Stimulated activated effector memory CD8-positive, alpha-beta T cell treated with anti-CD3 and anti-CD28 coated beads, Interleukin-12 subunit alpha, Interleukin-12 subunit beta, amount 100 ng/mL, for 72 hours (primary cell): ENCODE results near the gene CKAP5.

ENCODE experiments used
- ATAC-seq: fragments of 150-1000 bp; cut with Tn5 transposase; 2 replicates; pipeline ENCODE4 v1.10.0; 2021
- DNase-seq, 2 donors: peaks; one replicate each; pipeline ENCODE4 v3.0.0; 2021 to 2022; ENCODE audit warnings: low spot score in 2 of 2
- H3K27ac Mint-ChIP-seq: one replicate; pipeline ENCODE4 v1.8.0; 2022; ENCODE audit warnings: mild to moderate bottlenecking, mixed read lengths
- H3K36me3 Mint-ChIP-seq: one replicate; pipeline ENCODE4 v1.8.0; 2022; ENCODE audit warnings: mild to moderate bottlenecking, mixed read lengths
- H3K4me1 Mint-ChIP-seq: one replicate; pipeline ENCODE4 v1.8.0; 2022; ENCODE audit warnings: mixed read lengths
- H3K4me3 Mint-ChIP-seq: one replicate; pipeline ENCODE4 v1.8.0; 2022; ENCODE audit warnings: mild to moderate bottlenecking, mixed read lengths
- H3K9me3 Mint-ChIP-seq: one replicate; pipeline ENCODE4 v1.8.0; 2022; ENCODE audit warnings: mixed read lengths

Gene CKAP5

DNA sequence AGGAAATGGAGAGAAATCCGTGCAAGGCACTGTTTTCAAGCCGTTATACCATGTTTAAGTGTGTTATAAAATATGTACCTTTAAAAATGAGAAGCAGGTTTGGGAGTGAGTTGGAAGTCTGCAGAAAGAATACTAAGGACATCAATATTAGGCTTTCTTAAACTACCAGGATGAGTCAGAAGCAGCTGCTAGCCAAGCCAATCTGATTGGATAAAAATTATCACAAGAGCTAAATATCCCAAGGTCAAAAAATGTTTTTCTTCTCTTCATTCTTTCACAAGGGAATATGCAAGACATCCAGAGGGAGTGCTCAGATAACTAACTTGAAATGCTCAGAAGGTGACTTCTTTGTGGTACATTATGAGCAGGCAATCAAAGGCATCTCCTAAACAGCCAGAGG, 19.3 kb upstream of the CKAP5 start:
- Mint-ChIP-seq H3K4me1 (no peaks in the 10 kb centered on the region), H3K27ac (no peak overlapping the region), H3K9me3 (no peaks in the 10 kb centered on the region), H3K4me3 (no peak overlapping the region), H3K36me3 (no peaks in the 10 kb centered on the region)
- ATAC-seq (no peak), DNase-seq (no peak)

DNA sequence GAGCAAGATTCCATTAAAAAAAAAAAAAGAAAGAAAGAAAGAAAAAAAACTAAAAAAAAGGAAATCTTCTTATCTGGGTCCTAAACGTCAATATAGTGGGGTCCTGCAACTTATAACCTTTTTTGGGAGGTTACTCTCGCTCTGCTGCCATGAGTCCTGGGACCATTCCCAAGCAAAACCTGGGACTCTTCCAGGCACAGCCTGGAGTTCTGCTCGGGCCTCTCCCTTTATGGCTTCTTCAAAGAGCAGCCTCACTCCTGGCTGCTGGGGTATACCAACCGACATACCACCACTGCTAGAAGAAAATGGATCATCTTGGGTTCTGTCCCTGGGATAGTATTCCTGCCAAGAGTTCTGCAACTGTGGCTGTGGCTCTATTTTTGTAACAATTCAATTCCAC, 14.1 kb upstream of the CKAP5 start:
- H3K4me1 Mint-ChIP-seq, result no peaks in the 10 kb centered on the region
- no peak overlapping the region for H3K4me3 Mint-ChIP-seq
- no peak overlapping the region for H3K27ac Mint-ChIP-seq
- H3K9me3 Mint-ChIP-seq, result no peaks in the 10 kb centered on the region
- DNase-seq (no peak), ATAC-seq (no peak)
- H3K36me3 Mint-ChIP-seq, result no peaks in the 10 kb centered on the region

DNA sequence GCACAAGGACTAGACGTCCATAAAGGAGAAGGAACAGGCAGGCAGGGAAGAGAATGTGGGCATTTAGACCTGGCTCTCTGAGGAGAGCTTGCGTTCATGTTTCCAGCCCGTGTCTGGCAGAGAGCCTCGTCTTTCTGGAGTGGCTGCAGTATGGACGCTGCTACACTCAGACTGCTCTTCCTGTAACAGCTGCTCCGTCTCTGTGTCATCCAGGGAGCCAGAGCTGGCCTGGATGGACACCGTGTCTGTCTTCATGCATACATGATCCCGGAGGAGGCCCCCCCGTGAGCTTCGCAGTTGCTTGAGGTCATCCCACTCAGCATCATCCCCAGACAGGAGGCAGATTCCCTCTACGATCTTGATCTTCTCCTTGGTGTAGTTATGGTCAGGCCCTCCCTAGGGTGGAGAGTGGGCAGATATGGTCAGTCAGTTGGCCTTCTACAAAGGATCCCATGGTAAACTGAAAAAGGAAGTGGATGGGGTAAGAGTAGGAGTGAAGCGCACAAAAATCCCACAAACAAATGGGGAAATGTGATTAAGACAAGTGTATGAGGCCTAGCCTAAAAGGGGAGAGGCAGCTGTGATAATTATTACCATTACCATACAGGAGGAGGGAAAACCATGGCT, 13.0 kb upstream of the CKAP5 start:
- no peak for ATAC-seq

DNA sequence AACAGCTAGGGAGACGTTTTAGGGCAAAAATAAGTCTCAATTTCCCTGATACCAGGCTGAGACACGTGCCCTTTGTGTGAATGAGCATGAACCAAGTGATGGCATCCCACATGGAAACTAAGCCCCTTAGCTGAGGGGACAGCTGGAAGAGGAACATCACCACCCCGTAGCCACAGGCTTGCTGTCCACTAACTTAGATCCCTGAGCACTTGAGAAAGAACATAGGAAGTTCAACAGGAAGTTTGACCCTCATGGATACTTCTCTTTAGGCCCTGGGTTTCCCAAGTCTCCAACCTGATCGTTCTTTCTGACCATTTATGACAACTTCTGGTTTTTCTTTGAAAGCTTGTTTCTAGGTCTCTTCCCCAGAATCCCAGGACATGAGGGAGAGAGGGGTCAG, 11.6 kb upstream of the CKAP5 start:
- H3K36me3 Mint-ChIP-seq, result no peaks in the 10 kb centered on the region
- no peaks in the 10 kb centered on the region for H3K4me1 Mint-ChIP-seq
- H3K4me3 Mint-ChIP-seq, result no peak overlapping the region
- no peak for DNase-seq
- peak overlapping the region; percentile 0 for H3K27ac Mint-ChIP-seq
- H3K9me3 Mint-ChIP-seq, result no peaks in the 10 kb centered on the region
- ATAC-seq, result no peak

More for the DNA sequence above, 13.0 kb upstream of the CKAP5 start:
- Mint-ChIP-seq H3K4me3 (no peak overlapping the region), H3K9me3 (no peaks in the 10 kb centered on the region), H3K4me1 (no peaks in the 10 kb centered on the region), H3K27ac (no peak overlapping the region), H3K36me3 (no peaks in the 10 kb centered on the region)
- DNase-seq, result no peak

DNA sequence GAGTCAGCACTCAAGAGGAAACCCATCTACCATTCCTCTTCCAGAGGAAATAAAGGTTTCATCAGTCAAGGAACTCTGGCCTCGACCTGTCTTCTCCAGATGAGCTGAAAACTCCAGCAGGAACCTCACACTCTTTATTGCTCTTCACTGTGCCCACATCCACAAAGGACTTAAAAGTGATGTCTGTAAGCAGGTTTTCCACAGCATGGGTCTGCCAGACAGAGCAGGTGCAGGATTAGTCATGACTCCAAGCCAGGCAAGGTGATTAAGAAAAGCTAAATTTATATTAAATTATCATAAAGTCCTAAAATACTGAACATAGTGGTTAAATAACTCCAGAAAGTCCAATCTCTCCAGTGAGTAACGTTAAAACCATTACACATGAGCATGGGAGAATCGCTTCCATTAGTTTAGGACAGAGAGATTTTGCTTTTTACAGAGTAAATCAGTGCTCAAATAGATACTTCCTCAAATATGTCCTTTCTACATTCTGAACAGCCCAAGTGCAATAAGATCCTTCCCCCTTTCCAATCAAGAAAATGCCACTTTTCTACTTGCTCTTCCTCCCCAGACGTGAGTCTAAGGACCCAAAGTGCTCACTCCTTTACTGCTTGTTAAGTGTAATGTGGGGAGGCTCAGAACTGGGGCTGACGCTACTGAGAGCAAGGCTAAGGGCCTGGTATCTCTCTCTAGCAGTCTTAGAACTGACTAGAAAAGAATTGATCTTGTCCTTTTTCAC, 10.7 kb upstream of the CKAP5 start:
- H3K4me1 Mint-ChIP-seq, result no peaks in the 10 kb centered on the region
- ATAC-seq, result no peak
- no peak overlapping the region for H3K4me3 Mint-ChIP-seq
- peak overlapping the region; percentile 0 for H3K27ac Mint-ChIP-seq
- no peaks in the 10 kb centered on the region for H3K36me3 Mint-ChIP-seq
- no peak for DNase-seq
- no peaks in the 10 kb centered on the region for H3K9me3 Mint-ChIP-seq

GRCh38 chr11:46855863-46856262, 9.8 kb upstream of the CKAP5 start:
- Mint-ChIP-seq H3K27ac (no peak overlapping the region), H3K4me1 (no peaks in the 10 kb centered on the region), H3K36me3 (no peaks in the 10 kb centered on the region), H3K9me3 (no peaks in the 10 kb centered on the region), H3K4me3 (no peak overlapping the region)
- DNase-seq (no peak), ATAC-seq (no peak)

DNA sequence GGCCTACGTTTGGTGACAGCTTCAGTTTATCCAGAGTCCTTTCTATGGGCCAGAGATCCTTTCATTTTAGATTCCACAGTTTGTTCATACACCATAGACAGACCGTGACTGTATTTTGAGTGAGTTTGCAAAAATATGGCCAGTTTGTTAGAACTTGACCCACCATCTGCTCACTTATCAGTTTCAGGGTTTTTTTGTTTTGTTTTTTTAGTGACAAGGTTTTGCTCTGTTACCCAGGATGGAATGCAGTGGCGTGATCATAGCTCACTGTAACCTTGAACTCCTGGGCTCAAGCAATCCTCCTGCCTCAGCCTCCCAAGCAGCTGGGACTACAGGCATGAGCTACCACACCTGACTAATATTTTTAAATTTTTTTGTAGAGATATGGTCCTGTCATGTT, 9.1 kb upstream of the CKAP5 start:
- DNase-seq (no peak), ATAC-seq (no peak)
- H3K9me3 Mint-ChIP-seq, result no peaks in the 10 kb centered on the region
- H3K4me3 Mint-ChIP-seq, result no peak overlapping the region
- H3K27ac Mint-ChIP-seq, result no peak overlapping the region
- H3K4me1 Mint-ChIP-seq, result no peaks in the 10 kb centered on the region
- H3K36me3 Mint-ChIP-seq, result no peaks in the 10 kb centered on the region

DNA sequence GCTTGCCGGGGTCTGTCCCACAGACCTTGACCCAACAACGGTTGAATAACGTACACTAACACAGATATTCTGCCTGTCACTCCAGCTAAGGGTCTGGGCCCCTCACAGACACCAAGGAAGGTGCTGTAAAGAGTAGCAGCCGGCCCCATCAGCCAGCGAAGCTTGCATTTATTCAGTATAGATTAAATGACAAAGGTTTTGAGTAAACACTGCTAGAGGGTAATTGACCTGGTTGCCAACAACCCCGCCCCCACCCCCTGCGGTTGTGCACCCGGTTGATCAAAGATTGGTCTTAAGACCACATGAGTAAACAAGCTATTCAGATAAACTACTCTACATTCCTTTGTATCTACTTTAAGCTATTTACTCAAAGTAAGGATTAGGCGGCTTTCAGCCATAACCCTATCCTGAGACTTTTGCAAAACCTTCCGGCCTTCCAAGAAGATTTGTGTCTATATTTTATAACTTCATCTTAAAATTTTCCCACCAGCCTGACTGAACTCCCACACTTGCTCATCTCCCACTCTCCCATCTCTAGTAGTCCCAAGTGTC, 4.8 kb upstream of the CKAP5 start:
- H3K36me3 Mint-ChIP-seq, result peaks cover 5% of the 10 kb centered on the region
- H3K27ac Mint-ChIP-seq, result no peak overlapping the region
- peaks cover 12% of the 10 kb centered on the region for H3K4me1 Mint-ChIP-seq
- no peak overlapping the region for H3K4me3 Mint-ChIP-seq
- no peaks in the 10 kb centered on the region for H3K9me3 Mint-ChIP-seq
- no peak for DNase-seq
- no peak for ATAC-seq

DNA sequence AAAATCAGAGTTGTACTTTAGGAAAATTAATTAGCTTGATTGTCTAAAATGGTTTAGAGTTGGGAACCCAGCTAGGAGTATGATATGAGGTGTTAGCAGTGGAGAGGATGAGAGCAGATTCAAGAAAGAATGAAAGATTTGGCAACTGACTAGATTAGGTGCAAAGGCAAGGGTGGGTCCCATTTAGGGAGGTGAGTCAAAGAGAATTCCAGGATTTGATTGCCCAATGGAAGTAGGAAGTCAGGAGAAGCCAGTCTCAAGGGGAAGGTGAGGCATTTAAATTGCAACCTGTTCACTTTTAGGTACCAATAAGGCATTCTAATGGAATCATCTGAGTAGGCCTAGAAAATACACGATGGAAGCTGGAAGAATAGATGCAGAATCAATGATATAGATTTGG, 3.6 kb upstream of the CKAP5 start:
- no peak overlapping the region for H3K4me3 Mint-ChIP-seq
- H3K27ac Mint-ChIP-seq, result no peak overlapping the region
- H3K4me1 Mint-ChIP-seq, result peaks cover 20% of the 10 kb centered on the region
- ATAC-seq (no peak), DNase-seq (no peak)
- H3K36me3 Mint-ChIP-seq, result peaks cover 15% of the 10 kb centered on the region
- no peaks in the 10 kb centered on the region for H3K9me3 Mint-ChIP-seq

- Mint-ChIP-seq H3K36me3 (peaks cover 38% of the 10 kb centered on the region), H3K27ac (peak overlapping the region; percentile 97), H3K4me1 (peaks cover 38% of the 10 kb centered on the region), H3K4me3 (peak overlapping the region; percentile 93), H3K9me3 (no peaks in the 10 kb centered on the region)
- peak; percentile 1 for ATAC-seq
- DNase-seq, result no peak
Observed at GRCh38 chr11:46846510-46846830, 390 bp upstream of the CKAP5 start.

- DNase-seq (no peak), ATAC-seq (no peak)
- H3K9me3 Mint-ChIP-seq, result no peaks in the 10 kb centered on the region
- H3K36me3 Mint-ChIP-seq, result peaks cover 48% of the 10 kb centered on the region
- peak overlapping the region; percentile 93 for H3K4me3 Mint-ChIP-seq
- H3K27ac Mint-ChIP-seq, result peak overlapping the region; percentile 97
- H3K4me1 Mint-ChIP-seq, result peaks cover 38% of the 10 kb centered on the region
Observed at GRCh38 chr11:46845440-46845739, 690 bp downstream of the CKAP5 start.

GRCh38 chr11:46840116-46840515, 6.0 kb downstream of the CKAP5 start:
- Mint-ChIP-seq H3K27ac (no peak overlapping the region), H3K4me1 (peaks cover 51% of the 10 kb centered on the region), H3K4me3 (no peak overlapping the region), H3K36me3 (peaks cover 36% of the 10 kb centered on the region), H3K9me3 (no peaks in the 10 kb centered on the region)
- DNase-seq, result no peak
- ATAC-seq, result no peak

- no peak for DNase-seq
- Mint-ChIP-seq H3K4me1 (peaks cover 36% of the 10 kb centered on the region), H3K9me3 (no peaks in the 10 kb centered on the region), H3K36me3 (peaks cover 30% of the 10 kb centered on the region), H3K4me3 (no peak overlapping the region), H3K27ac (no peak overlapping the region)
- no peak for ATAC-seq
Observed at GRCh38 chr11:46838501-46838900, 7.6 kb downstream of the CKAP5 start.

- H3K36me3 Mint-ChIP-seq, result peaks cover 23% of the 10 kb centered on the region
- DNase-seq (no peak), ATAC-seq (no peak)
- H3K4me1 Mint-ChIP-seq, result peaks cover 30% of the 10 kb centered on the region
- H3K9me3 Mint-ChIP-seq, result no peaks in the 10 kb centered on the region
- no peak overlapping the region for H3K27ac Mint-ChIP-seq
- H3K4me3 Mint-ChIP-seq, result no peak overlapping the region
Observed at GRCh38 chr11:46837860-46838259, 8.2 kb downstream of the CKAP5 start.

DNA sequence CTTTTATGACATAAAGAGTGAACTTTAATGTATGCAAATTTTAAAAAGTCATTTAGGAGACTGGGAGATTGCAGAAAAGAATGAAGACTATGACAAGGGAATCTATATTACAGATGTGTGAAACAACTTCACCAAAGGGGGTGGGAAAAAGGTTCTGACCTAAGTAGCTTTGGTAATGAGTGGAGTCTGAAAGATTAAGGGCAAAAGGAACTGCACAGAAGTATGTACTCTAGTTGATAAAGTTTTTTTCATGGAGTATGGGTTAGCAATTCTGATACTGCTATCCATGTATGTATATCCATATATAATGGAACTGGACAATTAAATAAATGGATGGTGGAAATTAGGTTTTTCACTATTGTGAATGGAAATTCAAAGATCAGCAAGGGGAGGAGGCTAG, 9.2 kb downstream of the CKAP5 start:
- H3K4me1 Mint-ChIP-seq, result peaks cover 30% of the 10 kb centered on the region
- no peaks in the 10 kb centered on the region for H3K9me3 Mint-ChIP-seq
- DNase-seq (no peak), ATAC-seq (no peak)
- H3K27ac Mint-ChIP-seq, result no peak overlapping the region
- no peak overlapping the region for H3K4me3 Mint-ChIP-seq
- peaks cover 14% of the 10 kb centered on the region for H3K36me3 Mint-ChIP-seq

DNA sequence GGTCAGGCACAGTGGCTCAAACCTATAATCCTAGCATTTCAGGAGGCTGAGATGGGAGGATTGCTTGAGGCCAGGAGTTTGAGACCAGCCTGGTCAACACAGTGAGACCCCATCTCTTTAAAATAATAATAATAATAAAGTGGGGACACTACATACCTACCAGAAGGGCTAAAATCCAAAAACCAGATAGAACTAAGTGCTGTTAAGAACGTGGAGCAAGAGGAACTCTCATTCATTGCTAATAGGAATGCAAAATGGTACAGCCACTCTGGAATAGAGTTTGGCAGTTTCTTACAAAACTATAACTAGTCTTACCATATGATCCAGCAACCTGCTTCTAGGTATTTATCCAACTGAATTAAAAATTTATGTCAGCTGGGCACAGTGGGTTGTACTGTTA, 9.6 kb downstream of the CKAP5 start:
- no peaks in the 10 kb centered on the region for H3K9me3 Mint-ChIP-seq
- no peak overlapping the region for H3K27ac Mint-ChIP-seq
- no peak overlapping the region for H3K4me3 Mint-ChIP-seq
- ATAC-seq, result no peak
- no peak for DNase-seq
- peaks cover 30% of the 10 kb centered on the region for H3K4me1 Mint-ChIP-seq
- peaks cover 10% of the 10 kb centered on the region for H3K36me3 Mint-ChIP-seq
